Testis (tissue), 3 donors: ENCODE data around the gene PRKCZ. TPM values are rescaled to one million over a fixed set of nuclear protein-coding genes. Genes with fewer than 3 reads are reported as not detected.

ENCODE experiments used
- DNase-seq: peaks from one replicate; pipeline ENCODE4 v3.0.0-alpha.2; 2019
- H3K27ac ChIP-seq, 2 donors: fragments of 200-600 bp; sonication (generic); one replicate each; pipeline ENCODE4 v1.5.1; 2019
- H3K27me3 ChIP-seq: fragments of 200-600 bp; sonication (generic); one replicate; pipeline ENCODE4 v1.5.1; 2019
- H3K36me3 ChIP-seq: fragments of 200-600 bp; sonication (generic); one replicate; pipeline ENCODE4 v1.5.1; 2017; ENCODE audit warnings: low read depth; ENCODE audit errors: missing control alignments
- H3K4me1 ChIP-seq: fragments of 200-600 bp; sonication (generic); one replicate; pipeline ENCODE4 v1.5.1; 2019
- H3K4me3 ChIP-seq, 2 donors: fragments of 200-600 bp; sonication (generic); one replicate each; pipeline ENCODE4 v1.5.1; 2017 to 2019
- H3K9me3 ChIP-seq: fragments of 200-600 bp; sonication (generic); one replicate; pipeline ENCODE4 v1.5.1; 2017
- POLR2A ChIP-seq: fragments of 450-650 bp; IDR thresholded peaks from one replicate; pipeline ENCODE4 v1.6.1; 2017; ENCODE audit warnings: antibody characterized with exemption, mild to moderate bottlenecking, moderate library complexity
- WGBS, 2 donors: methylation state at CpG; one replicate each; pipeline ENCODE4 v1.1.5; 2018; 5-methylcytosine and 5-hydroxymethylcytosine counted together
- intact Hi-C: fragments of 100-400 bp; cut with DNase I; formaldehyde crosslinking; loops from one replicate; pipeline ENCODE4 v1.15.1; 2023; ENCODE audit warnings: low total_unique reads
- polyA plus RNA-seq: library from polyadenylated mRNA; stranded (reverse); fragments of 350-450 nt; fragmentation: Illumina TruSeq; extraction: RNeasy Lipid Tissue Mini Kit (QIAGEN cat#74804); gene quantifications from one replicate; pipeline ENCODE4 v1.2.3, GENCODE V29; 2014; ENCODE audit warnings: low read depth, low replicate concordance; ENCODE audit not compliant: insufficient read depth
- total RNA-seq, 2 donors: library from RNA; depleted of rRNA; stranded (reverse); fragments of >200 nt; gene quantifications; one replicate each; pipeline ENCODE4 v1.2.3, GENCODE V29; 2016
- TF ChIP-seq, protein P1 (sequence below), 3 experiments: fragments of 450-650 bp in 2 of 3; fragments of 200-600 bp in 1 of 3; sonication (generic) in 1 of 3; IDR thresholded peaks; one replicate each; pipeline ENCODE4 v1.5.1; 2016 to 2019; ENCODE audit warnings: antibody characterized with exemption in 3 of 3, mild to moderate bottlenecking in 2 of 3, moderate library complexity in 1 of 3

Gene PRKCZ
- total and polyA plus RNA-seq, 3 donors from 2014 or later, result 86.4 to 142 (median 123) TPM

DNA sequence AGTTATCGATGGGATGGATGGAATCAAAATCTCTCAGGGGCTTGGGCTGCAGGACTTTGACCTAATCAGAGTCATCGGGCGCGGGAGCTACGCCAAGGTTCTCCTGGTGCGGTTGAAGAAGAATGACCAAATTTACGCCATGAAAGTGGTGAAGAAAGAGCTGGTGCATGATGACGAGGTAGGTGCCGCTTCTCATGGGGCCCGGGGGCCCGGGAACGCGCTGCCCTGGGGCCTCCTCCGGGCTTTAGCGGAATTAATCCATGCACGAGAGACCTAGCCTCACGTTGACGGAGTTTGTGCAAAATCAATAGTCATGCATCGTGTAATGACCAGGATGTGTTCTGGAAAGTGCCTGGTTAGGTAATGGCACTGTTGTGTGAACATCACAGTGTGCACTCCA is 100.6 kb downstream of the PRKCZ start:
- Histone ChIP-seq H3K9me3 (no peaks in the 10 kb centered on the region), H3K27me3 (no peaks in the 10 kb centered on the region), H3K4me3 (no peak overlapping the region), H3K4me1 (no peaks in the 10 kb centered on the region), H3K36me3 (no peaks in the 10 kb centered on the region), H3K27ac (no peak overlapping the region)
- WGBS, 2 donors, result 84 to 91% methylated on average over 19 of the region's 19 CpGs
- TF ChIP-seq, protein P1, sequence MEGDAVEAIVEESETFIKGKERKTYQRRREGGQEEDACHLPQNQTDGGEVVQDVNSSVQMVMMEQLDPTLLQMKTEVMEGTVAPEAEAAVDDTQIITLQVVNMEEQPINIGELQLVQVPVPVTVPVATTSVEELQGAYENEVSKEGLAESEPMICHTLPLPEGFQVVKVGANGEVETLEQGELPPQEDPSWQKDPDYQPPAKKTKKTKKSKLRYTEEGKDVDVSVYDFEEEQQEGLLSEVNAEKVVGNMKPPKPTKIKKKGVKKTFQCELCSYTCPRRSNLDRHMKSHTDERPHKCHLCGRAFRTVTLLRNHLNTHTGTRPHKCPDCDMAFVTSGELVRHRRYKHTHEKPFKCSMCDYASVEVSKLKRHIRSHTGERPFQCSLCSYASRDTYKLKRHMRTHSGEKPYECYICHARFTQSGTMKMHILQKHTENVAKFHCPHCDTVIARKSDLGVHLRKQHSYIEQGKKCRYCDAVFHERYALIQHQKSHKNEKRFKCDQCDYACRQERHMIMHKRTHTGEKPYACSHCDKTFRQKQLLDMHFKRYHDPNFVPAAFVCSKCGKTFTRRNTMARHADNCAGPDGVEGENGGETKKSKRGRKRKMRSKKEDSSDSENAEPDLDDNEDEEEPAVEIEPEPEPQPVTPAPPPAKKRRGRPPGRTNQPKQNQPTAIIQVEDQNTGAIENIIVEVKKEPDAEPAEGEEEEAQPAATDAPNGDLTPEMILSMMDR (IDR thresholded peaks at IDR 0.05), result no peak
- TF ChIP-seq POLR2A, result no peak
- intact Hi-C loops, result no loop called here
- DNase-seq, result no peak

DNA sequence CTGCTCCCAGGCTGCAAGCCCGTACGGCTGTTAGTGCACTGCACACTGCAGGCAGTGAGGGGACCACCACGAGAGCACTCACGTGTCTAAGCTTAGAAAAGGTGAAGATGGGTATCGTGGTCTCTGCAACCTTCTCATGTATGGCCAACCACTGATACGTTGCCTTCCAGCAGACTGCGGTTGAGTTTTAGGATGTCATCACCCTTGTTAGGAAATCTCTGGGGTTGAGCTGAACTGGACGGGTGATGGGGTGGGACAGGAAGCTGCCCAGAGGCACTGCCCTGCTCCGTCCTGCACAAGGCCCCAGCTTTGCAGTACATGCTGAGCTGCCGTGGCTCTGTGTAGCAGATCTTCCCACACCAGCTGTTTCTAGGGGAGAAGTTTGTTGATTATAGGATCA is 101.0 kb downstream of the PRKCZ start:
- Histone ChIP-seq H3K4me3 (no peak overlapping the region), H3K27ac (no peak overlapping the region), H3K9me3 (no peaks in the 10 kb centered on the region), H3K27me3 (no peaks in the 10 kb centered on the region), H3K4me1 (no peaks in the 10 kb centered on the region), H3K36me3 (no peaks in the 10 kb centered on the region)
- 82 to 87% methylated on average over 10 of the region's 10 CpGs for WGBS, 2 donors
- DNase-seq, result no peak
- intact Hi-C loops, result no loop called here
- TF ChIP-seq POLR2A, result no peak
- TF ChIP-seq, protein P1 (IDR thresholded peaks at IDR 0.05), result no peak

DNA sequence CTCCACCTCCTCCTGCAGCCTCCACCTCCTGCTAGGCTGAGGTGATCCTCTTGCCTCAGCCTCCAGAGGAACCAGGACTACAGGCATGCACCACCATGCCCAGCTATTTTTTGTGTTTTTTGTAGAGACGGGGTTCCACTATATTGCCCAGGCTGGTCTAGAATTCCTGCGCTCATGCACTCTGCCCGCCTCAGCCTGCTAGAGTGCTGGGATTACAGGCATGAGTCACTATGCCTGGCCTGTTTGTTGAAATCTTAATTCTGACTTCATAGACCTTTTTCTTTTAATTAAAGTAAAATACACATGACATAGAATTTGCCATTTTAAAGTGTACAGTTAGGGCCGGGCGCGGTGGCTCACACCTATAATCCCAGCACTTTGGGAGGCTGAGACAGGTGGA is 101.7 kb downstream of the PRKCZ start:
- Histone ChIP-seq H3K4me3 (no peak overlapping the region), H3K4me1 (no peaks in the 10 kb centered on the region), H3K27me3 (no peaks in the 10 kb centered on the region), H3K9me3 (no peaks in the 10 kb centered on the region), H3K36me3 (no peaks in the 10 kb centered on the region), H3K27ac (no peak overlapping the region)
- intact Hi-C loops, result no loop called here
- no peak for TF ChIP-seq POLR2A
- DNase-seq, result no peak
- 95 to 96% methylated on average over 5 to 6 of the region's 6 CpGs for WGBS, 2 donors

DNA sequence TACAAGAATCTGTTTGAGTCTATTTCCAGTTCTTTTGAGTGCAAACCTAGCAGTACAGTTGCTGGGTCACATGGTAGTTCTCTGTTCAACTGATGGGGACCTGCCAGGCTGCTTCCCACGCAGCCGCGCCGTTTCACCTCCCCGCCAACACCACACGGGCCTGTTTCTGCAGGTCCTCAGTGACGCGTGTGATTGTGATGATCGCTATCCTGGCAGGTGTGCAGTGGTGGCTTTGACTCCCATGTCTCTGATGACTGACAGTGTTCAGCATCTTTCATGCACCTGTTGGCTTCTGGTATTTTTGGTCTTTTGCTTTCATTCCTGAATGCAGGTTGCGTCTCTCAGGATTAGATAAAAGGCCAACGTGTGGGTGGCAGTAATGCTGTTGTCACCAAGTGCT is 102.7 kb downstream of the PRKCZ start:
- DNase-seq, result no peak
- no peaks in the 10 kb centered on the region for H3K9me3 ChIP-seq
- WGBS, 2 donors, result 88 to 100% methylated on average over 2 to 11 of the region's 11 CpGs
- no peak overlapping the region for H3K27ac ChIP-seq
- no peak overlapping the region for H3K4me3 ChIP-seq
- intact Hi-C loops, result no loop called here
- H3K27me3 ChIP-seq, result no peaks in the 10 kb centered on the region
- TF ChIP-seq POLR2A, result no peak
- TF ChIP-seq, protein P1 (IDR thresholded peaks at IDR 0.05), result no peak
- no peaks in the 10 kb centered on the region for H3K4me1 ChIP-seq
- H3K36me3 ChIP-seq, result no peaks in the 10 kb centered on the region

DNA sequence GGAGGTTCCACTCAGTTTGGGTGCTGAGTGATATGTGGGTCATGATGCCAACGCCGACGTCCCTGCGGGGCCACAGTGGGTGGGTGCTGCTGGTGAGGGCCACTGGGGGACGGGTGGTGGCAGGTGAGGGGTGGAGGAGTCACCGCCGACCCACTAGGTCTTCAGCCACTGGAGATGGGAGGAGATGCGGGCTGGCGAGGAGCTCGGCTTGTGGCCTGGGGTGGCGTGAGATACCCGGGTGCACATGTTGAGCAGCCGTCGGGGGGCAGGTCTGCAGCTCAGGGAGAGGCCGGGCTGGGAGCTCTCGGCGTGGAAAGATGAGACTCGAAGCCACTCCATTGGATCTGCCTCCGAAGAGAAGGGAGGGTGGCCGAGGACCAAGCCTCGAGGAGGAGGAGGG is 103.8 kb downstream of the PRKCZ start:
- Histone ChIP-seq H3K9me3 (no peaks in the 10 kb centered on the region), H3K36me3 (no peaks in the 10 kb centered on the region), H3K4me3 (no peak overlapping the region), H3K27ac (no peak overlapping the region), H3K4me1 (no peaks in the 10 kb centered on the region), H3K27me3 (no peaks in the 10 kb centered on the region)
- intact Hi-C loops, result no loop called here
- TF ChIP-seq, protein P1 (IDR thresholded peaks at IDR 0.05), result no peak
- no peak for TF ChIP-seq POLR2A
- 93 to 97% methylated on average over 18 to 21 of the region's 21 CpGs for WGBS, 2 donors
- no peak for DNase-seq
